Measurements from ENCODE around the gene TMEM108.

The TMEM108 gene

DNA sequence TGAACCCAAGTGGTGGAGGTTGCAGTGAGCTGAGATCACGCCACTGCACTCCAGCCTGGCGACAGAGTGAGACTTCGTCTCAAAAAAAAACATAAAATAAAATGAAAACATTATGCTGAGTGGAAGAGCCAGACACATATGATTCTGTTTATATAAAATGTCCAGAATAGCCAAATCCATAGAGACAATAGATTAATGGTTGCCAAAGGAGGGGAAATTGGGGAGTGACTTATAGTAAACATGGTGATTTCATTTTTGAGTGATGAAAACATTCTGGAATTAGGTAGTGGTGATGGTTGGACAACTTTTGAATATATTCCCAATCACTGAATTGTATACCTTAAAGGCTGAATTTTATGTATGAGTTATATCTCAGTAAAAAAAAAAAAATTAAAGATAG, 189.6 kb downstream of the TMEM108 start:
- no peak for DNase-seq (ENCODE audit: low read depth)

DNA sequence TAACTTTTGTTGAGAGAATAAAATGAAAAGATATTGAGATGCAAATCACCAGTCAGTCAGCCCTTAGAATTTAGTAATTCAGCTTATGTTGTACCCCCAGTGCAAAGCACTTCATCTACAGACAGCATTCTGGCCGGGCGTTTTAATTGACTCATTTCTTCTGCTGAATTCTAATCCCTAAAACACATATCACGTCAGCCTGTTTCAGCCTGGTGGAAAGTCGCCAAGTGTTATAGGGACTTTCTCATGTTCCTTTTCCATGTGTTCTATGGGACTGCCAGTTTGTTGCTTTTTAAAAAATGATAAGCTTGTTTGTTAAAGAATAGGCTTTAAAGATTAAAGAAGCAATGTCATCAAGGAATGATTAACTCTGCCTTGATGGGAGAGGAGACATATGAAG, 192.0 kb downstream of the TMEM108 start:
- DNase-seq (ENCODE audit: low read depth), result no peak

DNA sequence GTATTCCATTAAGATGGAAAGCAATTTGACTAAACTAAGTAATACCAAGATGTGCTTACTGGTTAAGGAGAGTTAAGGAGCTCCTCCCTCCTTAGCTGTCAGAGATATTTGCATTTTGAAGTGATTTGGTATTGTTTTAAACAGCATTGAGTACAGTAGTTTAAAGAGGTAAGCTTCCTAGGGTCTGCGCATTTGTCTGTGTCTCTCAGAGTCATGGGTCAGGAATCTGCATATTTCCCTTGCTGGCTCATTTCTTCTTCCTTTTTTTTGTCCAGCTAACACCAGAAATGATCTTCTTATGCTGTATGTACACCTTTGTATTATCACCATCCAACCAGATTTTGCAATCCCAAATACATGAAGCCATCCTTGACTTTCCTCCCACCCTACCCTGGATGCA, 198.7 kb downstream of the TMEM108 start:
- DNase-seq (ENCODE audit: low read depth), result no peak

DNA sequence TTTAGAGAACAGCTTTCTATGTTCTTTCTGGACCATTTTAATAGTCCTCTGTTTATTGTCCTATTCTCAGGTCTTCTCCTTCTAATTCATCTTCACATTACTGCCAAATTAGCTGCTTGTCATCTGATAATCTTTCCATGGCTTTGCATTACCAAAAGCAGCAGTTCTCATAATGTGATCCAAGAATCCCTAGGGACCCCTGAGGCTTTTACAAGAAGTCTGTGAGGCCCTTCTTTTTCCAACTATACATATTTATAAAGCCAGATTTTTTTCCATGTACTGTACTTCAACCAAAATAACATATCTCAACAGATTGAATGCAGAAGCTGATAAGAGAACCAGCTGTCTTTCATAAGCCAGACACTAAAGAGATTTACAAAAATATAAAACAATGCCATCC, 199.2 kb downstream of the TMEM108 start:
- DNase-seq (ENCODE audit: low read depth), result no peak

DNA sequence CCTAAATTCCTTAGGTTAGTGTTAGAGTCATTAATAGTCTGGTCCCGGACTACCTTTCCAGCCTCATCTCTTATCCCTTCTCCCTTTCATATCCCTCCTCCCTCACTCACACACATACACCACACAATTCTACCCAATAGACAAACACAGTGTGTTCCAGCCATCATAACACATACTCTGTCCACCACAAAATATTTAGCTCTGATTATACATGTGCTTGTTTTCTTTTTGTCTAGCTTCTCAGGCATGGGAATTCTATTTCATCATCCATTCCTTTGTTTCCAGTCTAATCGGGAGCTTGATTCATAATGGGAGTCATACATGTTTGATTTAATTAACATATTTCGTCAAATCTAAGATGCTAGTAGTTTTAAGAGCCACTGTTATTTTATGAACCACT, 199.8 kb downstream of the TMEM108 start:
- DNase-seq (ENCODE audit: low read depth), result no peak

DNA sequence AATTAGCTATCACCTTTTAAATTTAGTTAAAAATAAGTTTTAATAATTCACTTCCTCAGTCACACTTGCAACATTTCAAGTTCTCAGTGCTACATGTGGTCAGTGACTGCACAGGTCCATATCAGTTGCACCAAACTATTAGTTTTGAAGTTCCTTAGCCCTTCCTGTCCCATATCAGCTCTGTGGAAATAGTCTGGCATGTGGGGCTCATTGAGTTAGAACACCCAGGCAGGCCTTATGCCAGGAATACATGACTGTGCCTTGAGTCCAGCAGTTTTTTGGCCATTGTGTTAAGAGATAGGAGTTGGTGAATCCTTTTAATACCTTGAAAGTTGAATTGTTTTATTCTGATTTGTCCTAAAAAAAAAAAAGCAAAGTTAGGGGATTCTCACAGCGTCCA, 207.9 kb downstream of the TMEM108 start:
- no peak for DNase-seq (ENCODE audit: low read depth)

DNA sequence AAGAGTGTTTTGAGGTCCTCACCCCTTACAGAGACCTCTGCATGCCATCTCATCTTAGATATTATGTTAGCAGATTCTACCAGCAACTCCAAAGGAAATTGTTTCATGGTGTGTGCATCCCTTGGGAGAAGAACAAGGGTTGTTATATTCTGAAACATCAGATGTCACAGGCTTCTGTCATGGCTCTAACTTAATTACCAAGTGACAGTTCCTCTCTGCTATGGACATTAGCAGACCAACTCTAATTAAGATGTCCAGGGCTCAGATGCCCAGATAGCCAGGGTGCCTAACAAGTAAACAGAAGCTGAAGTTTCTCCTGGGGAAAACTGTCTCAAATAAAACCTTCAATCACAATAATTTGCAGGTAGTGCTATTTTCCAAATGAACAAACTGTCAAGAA, 208.6 kb downstream of the TMEM108 start:
- no peak for DNase-seq (ENCODE audit: low read depth)

DNA sequence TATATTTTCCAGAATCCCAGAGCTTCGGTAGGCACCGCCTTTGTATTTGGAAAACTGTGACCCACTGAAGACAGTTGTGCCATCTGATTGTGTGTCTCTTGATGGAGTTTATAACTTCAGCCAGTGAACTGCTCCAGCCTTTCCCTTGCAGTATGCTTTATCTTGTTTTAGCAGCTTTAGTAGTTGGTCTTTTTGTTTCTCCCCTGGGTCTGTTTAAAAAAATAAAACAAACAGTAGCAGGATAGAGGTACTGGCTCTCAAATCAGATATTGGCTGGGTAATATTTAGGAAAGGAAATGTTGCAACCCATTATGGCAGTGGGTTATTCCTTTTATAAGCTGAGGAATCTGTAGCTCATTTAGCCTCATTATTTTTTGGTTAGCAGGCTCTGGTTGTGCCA, 210.2 kb downstream of the TMEM108 start:
- DNase-seq (ENCODE audit: low read depth), result no peak

DNA sequence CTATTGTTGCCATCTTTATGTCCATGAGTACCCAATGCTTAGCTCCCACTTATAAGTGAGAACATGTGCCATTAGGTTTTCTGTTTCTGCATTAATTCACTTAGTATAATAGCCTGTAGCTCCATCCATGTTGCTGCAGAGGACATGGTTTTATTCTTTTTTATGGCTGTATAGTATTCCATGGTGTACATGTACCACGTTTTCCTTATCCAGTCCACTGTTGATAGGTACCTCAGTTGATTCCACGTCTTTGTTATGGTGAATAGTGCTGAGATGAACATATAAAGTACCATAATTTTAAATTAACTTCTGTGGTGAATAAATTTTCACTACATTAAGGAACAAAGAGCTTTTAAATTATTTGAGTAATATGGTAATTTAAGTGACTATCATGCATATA, 211.3 kb downstream of the TMEM108 start:
- DNase-seq (ENCODE audit: low read depth), result no peak

DNA sequence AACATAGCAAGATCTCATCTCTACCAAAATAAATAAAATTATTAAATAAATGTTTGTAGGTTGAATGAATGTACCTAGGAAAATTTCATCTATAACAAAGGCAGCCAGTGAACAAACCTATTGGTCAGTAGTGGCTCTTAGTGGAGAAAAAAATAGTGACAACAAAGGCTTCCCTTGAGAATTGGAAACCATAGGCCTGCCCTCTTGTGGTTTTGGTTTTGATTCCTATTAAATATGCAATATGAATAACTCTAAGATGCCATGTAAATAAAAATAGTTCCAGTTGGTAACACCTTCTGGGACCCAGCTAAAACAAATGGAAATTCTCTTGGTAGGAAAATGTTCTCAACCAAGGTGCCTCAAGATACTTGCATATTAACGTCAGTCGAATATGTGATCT, 216.0 kb downstream of the TMEM108 start:
- DNase-seq (ENCODE audit: low read depth), result no peak

DNA sequence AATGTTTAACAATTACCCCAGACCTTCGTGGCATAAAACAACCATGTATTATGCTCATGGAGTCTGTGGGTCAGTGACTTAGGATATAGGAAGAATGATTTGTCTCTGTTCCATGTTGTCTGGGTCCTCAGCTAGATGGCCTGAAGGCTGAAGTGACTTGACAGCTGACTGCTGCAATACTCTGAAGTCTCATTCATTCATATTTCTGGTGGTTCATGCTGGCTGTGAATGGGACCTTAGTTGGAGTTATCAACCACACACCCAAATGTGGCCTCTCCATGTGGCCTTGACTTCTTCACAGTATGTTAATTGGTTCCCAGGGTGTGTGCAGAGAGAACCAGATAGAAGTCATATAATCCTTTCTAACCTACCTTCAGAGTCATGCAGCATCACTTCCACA, 216.5 kb downstream of the TMEM108 start:
- no peak for DNase-seq (ENCODE audit: low read depth)

DNA sequence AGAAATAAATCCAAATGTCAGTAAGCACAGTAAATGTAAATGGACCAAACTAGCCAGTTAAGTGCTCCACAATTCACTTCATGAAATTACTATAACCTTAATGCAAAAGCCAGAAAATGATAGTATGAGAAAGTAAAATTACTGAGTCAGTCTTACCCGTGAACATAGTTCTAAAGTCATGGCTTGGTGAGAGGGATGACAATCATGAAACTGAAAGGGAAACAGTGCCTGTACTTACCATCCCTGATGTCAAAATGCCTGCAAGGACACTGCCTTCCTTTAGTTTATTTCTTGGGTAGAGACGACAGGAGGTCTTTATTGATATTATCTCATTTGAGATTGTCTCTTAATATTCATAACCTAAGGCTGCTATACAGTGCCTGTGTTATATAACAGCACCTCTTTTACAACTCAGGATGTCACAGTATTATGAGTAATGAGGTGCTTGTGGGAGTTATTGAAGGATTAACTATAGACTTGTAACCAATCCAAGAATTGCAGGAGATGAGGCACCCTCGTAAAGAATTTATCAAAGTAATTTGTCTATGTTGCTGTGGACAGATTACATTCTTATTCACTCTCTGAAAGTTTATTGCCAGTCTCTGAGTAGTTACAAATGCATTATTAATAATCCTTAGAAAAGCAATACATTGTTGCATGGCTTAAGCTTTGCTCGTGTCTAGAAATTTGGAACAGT, 218.7 kb downstream of the TMEM108 start:
- DNase-seq (ENCODE audit: low read depth), result no peak

DNA sequence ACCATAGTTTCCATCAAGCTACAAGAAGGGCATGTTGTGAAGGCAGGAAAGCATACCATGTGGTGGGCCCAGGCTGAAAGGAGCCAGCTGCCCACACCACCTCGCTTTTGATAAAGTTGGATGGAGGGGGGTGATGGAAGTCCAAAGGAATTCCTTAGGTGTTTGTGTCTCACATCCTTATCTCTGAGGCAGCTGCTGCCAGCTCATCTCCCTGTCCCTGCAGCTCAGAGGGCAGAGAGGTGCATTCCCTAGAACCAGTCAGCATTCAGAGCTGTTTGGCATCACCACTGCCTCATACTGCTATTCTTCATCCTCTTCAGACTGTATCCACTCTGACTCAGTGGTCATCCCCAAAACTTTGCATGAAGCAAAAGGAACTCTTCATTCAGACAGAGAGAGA, 220.2 kb downstream of the TMEM108 start:
- no peak for DNase-seq (ENCODE audit: low read depth)

DNA sequence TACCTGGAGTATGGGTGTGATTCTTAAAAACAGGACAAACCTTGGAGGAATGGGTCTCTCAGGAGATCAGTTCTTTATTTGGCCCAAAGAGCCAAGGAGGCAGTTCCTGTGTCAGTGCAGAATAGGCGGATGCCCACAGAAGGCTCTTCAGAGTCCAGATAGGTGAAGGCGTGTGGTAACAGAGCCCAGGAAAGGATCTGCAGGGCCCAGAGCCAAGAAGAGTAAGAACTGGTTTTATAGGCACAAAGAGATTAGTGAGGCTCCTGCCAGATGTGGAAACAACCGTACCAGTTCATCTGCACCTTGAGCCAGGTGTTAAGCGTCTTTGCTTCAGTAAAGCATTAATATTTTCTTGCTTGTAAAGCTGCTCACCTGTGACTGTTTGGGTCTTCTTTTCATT, 221.6 kb downstream of the TMEM108 start:
- no peak for DNase-seq (ENCODE audit: low read depth)

DNA sequence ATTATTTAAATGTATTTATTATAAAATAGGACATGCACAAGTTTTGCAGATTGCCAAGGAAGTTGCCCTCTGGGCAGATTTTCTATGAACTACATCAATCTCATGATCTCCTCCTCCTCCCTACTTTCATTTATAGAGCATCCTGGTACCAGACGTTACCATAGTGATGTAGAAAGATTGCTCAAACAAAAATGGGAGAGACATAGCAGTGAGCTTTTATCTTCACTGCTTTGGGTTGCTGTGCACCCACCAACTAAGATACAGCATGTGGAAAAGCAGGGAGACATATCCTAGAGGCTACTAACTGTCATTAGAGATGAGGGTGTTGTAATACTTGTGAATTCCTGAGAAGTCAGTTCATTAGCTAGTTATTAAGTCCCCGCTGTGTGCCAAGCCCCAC, 224.1 kb downstream of the TMEM108 start:
- DNase-seq (ENCODE audit: low read depth), result no peak

DNA sequence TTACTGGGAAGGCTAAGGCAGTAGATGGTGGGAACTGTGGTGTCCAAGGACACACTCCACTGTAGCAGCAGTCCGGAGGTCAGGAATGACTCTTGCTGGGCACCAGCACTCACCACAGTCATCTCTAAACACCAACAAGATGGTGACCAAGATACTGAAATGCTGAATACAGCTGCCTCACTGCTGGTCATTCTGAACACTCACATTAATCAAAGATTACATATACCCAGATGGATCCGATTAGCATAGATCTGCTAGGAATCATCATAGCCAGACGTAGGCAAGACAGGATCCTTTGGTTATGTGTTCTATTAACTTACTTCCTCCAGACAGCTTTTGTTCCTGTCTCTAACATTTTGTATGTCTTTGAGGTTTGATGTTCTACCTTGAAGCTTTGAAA, 226.7 kb downstream of the TMEM108 start:
- no peak for DNase-seq (ENCODE audit: low read depth)

DNA sequence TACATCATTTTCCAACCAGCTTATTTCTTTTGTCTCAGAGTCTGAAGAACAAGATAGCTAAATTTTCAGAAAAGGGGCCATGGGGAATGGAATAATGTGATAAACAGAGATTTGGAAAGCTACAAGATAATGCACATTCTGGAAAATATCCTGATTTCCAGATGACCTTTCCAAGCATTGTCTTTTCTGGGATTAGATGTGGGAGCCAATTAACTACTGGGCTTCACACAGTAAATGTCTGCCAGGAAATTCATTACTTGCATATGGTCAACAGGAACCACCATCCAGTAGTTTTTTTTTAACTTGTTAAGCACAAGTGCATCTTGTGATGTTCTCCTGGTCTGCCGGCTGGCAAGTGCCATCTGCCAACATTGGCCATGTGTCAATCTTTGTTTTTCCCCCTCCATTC, 230.5 kb downstream of the TMEM108 start:
- no peak for DNase-seq (ENCODE audit: low read depth)

DNA sequence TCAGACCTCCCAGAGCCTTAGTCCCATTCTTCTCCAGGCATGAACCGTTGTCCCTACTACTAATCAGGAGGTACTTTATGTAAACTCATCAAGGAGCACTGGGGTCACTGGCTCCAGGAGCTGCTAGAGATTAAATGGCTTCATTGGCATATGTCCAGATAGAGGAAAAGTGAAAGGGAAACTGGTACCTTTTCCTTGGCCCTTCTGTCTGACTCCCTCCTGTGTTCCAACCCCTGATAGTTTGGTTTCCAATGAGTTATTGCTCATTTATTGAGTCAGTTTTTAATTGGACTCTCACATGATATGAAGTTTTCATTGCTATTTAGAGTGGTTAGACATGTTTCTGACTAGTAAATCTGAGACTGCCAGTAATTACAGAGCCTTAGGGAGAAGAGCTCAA, 231.2 kb downstream of the TMEM108 start:
- no peak for DNase-seq (ENCODE audit: low read depth)

DNA sequence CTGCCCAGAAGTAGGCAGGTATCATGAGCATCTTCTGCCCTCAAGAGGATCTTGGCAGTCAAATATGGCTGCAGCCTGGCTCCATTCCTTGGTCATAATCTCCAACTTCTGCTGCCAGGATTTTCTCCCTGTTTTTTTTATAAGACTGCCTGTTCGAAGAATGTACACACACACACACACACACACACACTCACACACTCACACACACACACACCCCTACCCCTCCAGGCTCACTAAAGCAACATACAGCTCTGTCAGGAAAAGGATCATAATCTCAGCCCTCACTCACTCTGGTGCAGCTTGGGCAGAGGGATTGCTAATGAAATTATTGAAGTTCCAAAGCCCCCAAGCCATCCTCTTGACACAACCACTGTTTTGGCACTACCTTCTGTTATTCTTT, 232.4 kb downstream of the TMEM108 start:
- no peak for DNase-seq (ENCODE audit: low read depth)

DNA sequence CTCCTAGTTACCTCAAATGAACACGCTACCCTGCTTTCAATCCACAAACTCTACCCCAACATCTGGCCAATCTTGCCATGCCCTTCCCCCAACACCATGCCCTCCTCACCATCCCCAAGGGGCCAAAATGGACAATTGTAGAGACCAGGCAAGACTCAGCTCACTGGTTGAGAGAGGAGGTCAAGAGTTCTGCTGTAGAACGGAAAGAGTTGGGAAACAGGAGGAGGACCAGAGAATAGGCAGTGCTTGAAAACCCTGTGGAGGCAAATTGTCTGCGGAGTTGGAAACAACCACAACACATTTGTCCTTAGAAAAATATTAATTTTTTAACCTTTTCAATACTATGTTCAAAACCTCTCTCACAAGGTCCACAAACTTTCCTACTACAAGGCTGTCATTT, 232.9 kb downstream of the TMEM108 start:
- DNase-seq (ENCODE audit: low read depth), result no peak

DNA sequence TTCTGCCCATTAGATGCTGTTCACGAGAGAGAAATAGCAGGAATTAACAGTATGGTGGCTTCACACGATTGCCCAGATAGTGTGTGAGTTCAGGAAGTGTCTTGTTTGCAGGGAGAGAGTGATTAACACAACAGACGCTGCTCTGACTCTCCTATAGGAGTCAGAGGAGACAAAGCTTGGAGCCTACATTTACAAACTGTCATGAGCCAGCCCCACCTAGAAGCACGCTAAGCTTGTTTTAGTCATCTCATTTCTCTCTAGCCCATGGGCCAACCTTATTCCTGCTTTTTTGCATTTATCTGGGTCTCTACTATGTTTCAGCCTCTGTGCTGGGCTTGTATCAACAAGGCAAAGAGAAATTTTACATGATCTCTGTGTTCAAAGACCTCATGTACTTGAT, 233.3 kb downstream of the TMEM108 start:
- peak; percentile 5 for DNase-seq (ENCODE audit: low read depth)

DNA sequence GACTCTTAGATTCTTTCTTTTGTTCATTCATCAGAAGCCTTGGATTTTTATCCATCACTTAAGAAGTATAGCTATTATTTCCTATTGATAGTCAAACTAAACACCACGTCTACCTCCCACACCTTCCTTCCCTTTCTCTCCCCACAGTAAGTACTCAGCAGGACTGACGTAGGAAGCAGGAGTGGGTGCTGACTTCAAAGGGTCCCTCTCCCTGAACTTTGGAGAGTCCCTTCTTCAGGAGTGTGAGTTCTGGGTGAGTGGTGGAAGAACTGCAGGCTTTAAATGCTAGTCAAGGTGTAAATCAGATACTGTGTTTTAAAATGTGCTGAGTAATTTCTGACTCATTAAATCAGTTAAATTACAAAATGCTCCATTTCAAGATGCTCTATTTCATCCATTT, 235.2 kb downstream of the TMEM108 start:
- DNase-seq (ENCODE audit: low read depth), result no peak

DNA sequence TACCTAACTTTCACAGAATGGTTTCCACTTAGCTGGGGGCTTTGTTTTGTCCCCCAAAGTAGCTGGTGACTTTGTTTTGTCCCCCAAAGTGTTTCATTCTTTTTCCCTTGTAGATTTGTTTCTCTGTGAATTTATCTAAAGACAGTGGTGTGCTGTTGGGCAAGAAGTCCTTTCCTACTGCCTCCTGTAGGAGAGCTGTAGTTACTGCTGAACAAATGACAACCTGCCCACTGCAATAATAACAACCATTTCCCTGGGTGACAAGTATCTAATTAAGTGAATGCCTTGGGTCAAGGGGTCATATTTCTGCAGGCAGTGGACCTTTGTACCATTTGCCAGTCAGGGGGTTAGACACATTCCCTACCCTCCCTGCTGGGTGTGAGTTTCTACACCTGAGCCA, 236.3 kb downstream of the TMEM108 start:
- DNase-seq (ENCODE audit: low read depth), result no peak

DNA sequence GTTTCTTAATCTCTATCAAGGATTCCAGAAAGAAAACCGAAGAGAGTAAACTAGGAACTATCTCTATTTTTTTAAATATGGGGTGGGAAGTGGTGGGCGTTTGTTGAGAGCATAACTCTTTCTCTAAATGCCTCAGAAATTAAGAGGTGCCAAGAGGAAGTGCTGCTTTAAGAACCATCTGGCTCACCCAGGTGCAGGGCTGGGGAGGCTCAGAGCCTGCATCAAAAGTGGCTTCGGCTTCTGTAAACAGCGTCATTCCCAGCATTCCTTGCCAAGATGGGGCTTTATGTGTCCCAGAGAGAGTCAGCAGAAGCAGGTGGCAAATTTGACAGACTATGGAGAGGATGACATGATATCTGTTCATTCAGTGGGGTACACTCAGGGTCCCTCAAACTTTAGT, 238.4 kb downstream of the TMEM108 start:
- DNase-seq (ENCODE audit: low read depth), result no peak

DNA sequence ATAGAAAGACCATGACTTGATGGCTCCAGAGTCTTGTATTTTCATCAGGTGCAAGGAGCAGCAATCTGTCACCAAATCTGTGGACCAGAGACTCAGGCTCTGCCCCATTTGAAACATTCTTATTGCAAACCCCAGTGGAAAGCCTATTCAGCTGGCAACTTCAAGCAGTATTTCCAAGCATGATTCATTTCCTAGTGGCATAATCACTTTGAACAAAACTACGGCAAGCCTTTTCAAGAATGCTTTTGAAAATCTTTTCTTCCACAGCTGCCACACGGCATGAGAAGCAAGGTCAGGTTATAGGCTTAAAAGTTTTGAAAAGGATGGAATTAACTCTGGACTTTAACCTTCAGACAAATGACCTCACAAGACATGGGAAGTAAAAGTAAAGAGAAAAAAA, 239.6 kb downstream of the TMEM108 start:
- DNase-seq (ENCODE audit: low read depth), result no peak
